Measurements from ENCODE around the gene CACNA2D1.

DNA sequence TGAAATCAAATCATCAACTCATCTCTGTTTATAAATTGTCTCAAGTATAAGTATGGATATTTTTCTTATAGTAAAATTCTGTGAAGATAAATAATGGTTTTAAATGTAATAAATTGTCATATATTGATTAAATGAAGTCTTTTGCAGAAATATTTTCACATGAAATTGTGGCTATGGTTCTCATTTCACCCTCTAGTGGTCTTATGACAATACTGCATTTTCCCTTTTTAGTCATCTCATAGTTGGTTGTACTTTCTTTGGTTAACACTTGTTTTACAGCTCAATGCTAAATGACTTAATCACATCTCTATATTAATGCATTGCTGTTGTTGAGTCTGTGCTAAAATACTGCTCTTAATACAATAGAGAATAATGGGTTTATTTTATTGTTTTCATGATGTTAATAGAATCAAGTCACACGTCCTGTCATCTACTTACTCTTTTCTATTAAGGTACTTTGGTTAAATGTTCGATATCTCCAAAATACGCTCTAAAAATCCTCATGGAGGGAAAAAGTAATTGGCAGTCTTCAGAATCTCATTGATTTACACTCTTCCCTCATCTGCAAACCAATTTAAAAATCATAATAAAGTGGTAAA lies 38.0 kb upstream of the CACNA2D1 start:
- TF ChIP-seq, protein P1, sequence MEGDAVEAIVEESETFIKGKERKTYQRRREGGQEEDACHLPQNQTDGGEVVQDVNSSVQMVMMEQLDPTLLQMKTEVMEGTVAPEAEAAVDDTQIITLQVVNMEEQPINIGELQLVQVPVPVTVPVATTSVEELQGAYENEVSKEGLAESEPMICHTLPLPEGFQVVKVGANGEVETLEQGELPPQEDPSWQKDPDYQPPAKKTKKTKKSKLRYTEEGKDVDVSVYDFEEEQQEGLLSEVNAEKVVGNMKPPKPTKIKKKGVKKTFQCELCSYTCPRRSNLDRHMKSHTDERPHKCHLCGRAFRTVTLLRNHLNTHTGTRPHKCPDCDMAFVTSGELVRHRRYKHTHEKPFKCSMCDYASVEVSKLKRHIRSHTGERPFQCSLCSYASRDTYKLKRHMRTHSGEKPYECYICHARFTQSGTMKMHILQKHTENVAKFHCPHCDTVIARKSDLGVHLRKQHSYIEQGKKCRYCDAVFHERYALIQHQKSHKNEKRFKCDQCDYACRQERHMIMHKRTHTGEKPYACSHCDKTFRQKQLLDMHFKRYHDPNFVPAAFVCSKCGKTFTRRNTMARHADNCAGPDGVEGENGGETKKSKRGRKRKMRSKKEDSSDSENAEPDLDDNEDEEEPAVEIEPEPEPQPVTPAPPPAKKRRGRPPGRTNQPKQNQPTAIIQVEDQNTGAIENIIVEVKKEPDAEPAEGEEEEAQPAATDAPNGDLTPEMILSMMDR (IDR thresholded peaks at IDR 0.05; ENCODE audit: low read depth, low read length), result peak; percentile 52
- no peak for TF ChIP-seq POLR2A (IDR thresholded peaks at IDR 0.05; ENCODE audit: extremely low read depth, insufficient read length)
- TF ChIP-seq MYC (IDR thresholded peaks at IDR 0.05; ENCODE audit: low read depth, low read length), result no peak
- TF ChIP-seq, protein P2, sequence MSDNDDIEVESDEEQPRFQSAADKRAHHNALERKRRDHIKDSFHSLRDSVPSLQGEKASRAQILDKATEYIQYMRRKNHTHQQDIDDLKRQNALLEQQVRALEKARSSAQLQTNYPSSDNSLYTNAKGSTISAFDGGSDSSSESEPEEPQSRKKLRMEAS (IDR thresholded peaks at IDR 0.05; ENCODE audit: low read depth, low read length), result no peak
